Hematopoietic multipotent progenitor cell treated with erythropoietin and hydrocortisone succinate and interleukin-3 and kit ligand, for 17 days (in vitro differentiated cells): ENCODE data around the gene SVEP1.

Experiments
- DNase-seq: peaks from one replicate; pipeline ENCODE4 v3.0.0-alpha.2; 2015; ENCODE audit warnings: low spot score

The SVEP1 gene

GRCh38 chr9:110319781-110320492, 259.6 kb downstream of the SVEP1 start:
- DNase-seq: no peak

GRCh38 chr9:110317911-110318310, 261.6 kb downstream of the SVEP1 start:
- DNase-seq: no peak

- DNase-seq: no peak
Measured at GRCh38 chr9:110316261-110317075, 263.1 kb downstream of the SVEP1 start.
